ENCODE data around the gene HCN4.
A peak's percentile ranks its signal among the peaks of the same experiment; 100 is the strongest.
"Not testable (repeated sequence)": the region's sequence is repeated elsewhere in the genome, so short reads cannot be mapped to it uniquely, and the experiment has no call there.

HCN4 gene

DNA sequence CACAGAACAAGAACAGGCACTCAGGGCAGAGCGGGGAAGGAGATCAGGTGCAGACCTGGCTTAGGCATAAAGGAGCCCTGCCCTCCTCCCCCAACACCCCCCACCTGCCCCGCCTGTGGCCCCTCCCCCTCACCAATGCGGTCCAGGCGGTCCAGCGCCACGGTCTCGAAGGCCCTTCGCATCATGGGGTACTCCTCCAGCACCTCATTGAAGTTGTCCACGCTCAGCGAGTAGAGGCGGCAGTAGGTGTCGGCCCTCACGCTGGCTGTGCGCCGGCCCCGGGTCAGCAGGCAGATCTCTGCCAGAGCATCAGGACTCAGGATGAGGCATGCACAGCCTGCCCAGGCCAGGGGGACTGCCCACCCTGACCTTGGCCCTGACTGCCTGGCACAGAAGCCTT lies 44.8 kb downstream of the HCN4 start:
- DNase-seq: no peak

DNA sequence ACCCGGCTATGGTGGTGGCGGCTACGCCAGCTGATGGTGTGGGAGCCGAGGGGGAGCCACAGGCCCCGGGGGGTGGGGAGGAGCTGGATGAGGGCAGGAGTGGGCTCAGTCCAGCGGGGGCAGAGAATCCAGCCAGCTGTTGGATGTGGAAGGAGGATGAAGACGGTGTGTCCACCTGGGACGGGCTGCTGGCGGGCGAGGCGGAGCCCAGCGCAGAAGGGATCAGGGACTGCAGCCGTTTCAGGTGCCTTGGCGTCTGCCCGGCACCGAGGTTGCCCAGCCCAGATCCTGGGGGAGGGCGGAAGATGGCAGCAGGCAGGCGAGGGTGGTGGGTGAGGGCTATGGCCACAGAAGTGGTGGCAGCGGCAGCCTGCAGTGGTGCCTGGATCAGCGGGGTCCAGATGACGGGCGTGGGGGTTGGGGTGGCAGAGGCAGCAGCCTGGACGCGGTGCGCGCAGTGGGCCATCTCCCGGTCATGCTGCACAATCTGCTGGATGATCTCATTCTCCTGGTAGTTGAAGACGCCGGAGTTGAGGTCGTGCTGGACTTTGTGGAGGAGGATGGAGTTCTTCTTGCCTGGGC lies 45.3 kb downstream of the HCN4 start:
- no peak for DNase-seq

DNA sequence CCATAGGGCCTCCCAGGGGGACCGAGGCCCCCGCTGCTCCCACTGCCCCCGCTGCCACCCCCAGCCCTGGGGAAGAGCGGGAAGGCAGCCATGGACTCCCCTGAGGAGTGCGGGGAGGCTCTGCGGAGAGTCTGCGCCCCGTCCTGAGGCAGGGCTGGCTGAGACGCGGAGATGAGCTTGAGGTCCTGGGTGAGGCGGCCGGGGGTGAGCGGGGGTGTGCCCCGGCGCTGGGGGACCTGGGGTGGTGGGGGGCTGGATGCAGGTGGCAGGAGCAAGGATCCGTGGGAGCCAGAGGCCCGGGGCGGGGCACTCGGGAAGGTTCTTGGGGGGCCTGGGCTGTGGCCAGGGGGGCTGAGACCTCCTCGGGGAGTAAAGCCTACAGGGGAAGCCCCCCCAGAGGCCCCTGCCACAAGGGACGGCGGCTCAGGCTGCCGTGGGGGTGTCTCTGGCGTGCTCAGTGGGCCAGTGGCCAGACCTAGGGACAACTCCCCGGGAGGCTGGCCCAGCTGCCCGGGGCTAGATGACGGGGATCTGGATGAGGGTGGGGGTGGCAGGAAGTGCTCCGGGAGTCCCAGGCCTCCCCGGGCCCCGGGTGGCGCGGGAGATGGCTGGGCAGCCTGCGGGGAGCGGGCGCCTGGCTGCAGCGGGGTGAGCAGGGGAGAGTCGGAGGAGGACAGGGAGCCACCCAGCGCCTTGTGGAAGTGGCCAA lies 45.9 kb downstream of the HCN4 start:
- DNase-seq: no peak

DNA sequence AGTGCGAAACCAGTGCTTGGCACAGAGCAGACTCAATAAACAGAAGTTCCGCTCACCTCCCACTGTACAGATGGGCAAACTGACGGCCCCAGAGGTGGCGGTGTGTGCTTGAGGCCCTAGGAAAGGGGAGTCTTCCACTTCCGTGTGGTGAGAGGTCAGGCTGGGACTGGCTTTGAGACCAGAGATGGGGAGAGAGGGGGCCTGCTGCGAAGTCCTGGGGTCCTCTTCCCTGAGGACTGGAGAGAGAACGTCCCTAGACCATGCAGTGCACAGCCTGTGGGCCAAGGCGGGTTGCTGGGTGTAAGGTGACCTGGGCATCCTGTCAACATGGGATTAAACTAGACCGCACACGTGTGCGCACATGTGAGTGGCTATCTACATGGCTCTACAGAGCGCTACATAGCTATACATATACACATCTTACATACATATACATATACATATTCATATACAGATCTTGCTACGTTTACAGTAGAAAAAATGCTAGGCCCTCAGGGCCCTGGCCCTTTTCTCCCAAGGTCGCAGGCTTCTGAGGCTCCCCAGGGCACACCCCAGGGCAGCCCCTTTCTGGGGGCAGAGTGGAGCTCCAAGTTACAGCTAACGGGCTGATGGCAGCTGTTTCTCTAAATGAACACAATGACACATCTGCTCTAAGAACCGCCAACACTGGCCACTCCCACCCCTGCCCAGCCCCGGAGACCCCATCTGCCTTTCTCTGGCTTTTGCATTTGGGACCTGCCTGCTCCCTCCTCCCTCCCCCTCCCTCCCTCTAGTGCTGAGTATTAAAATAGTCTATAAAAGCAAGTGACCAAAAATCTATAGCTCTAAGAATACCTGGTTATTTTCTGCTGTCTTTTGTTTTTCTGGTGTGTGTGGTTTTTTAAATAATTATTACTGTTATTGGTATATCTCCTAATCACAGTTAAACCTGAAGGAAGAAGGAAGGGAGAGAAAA lies 47.0 kb downstream of the HCN4 start:
- DNase-seq: peak; percentile 85

DNA sequence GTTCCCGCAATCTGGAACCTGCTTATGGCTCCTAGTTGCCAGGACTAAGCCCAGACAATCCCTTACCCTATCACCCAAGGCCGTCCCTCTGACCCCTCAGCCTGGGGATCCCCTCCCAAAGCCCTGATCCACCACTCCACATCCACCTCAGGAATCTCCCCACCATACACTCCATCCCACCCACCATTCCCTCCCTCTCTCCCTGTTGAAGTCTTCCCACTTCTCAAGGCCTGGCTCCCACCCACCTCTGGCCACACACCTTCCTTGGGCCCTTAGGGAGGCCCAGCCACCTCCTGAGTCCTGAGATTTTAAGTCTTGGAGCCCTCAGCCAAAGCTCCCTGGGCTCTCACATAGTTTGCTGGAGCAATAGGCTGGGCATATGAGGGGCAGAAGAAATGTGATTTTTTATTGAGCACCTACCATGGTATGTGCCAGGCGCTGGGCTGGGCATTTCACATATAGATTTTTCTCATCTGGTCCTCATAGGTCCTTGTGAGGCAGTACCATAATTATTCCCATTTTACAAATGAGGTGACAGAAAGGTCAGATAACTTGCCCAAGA lies 48.1 kb downstream of the HCN4 start:
- DNase-seq: no peak

DNA sequence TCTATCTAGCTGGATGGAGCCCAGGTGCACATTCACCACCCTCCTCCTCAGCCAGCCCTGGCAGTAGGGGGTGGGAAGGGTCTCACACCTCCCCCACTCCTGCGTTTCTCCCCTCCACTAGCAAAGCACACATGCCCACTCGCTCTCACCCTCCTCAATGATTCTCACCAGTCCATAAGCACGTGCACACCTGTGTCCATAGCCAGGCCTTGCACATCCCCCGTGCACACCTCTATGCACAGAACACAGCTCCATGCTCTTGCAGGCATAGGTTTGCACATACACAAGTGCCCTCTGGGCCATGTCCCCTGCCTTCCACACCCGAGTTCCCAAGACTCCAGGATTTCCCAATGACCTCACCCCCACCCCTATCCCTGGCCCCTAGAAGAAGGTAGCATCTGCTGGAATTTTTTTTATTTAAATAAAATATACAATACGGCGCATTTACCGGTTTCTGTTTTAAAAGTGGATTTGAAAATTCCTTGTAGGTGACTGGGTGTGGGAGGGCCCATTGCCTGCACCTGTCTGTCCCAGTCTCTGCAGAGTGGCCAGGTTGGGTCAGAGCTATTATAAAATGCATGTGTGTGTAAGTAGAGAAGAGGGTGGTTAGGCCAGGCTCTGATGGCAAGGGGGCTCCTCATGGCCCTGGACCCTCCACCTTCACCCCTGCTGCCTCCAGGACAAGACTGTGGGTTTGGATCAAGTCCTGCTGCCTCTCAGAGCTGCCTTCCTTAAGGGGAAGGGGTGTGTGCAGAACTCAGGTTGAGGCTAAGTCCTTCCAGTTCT lies 49.1 kb downstream of the HCN4 start:
- DNase-seq: no peak

DNA sequence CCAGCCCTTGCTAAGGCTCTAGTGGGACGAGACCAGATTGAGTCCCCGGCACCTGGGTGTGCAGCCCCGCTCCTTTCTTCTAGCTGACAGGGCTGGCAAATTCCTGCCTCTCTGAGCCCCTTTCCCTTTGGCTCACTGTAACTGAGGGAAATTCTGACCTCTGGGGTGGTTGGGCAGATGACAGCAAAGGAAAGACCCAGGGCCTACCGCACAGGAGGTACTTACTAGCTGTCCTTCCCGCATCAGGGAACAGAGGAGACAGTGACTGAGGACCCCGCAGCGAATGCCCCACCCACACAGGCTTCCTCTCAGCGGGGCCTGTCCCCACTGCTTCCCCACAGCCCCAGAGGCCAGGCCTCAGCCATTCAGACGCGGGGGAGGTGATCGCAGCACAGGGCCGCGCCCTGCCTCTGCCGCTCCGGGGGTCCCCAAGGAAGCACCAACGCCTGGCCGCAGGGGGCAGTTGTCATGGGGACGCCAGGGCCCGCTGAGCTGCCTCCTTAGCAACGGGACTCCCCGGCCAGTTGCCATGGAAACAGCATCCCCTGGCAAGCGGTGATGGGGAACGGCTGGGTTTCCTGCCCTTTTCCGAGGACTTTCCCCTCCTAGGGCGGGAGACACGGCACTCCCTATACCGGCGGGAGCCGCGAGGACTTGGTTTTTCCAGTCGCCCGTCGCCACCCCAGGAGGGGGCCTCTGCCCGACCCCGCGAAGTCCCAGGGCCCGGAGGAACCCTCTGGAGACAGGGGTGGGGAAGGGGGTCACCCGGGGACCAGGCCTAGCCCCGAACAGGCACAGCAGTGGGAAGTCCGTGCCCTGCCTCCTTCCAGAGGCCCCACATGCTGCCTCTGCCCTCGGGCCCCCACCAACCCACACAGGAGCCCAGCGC lies 50.1 kb downstream of the HCN4 start:
- DNase-seq: no peak

DNA sequence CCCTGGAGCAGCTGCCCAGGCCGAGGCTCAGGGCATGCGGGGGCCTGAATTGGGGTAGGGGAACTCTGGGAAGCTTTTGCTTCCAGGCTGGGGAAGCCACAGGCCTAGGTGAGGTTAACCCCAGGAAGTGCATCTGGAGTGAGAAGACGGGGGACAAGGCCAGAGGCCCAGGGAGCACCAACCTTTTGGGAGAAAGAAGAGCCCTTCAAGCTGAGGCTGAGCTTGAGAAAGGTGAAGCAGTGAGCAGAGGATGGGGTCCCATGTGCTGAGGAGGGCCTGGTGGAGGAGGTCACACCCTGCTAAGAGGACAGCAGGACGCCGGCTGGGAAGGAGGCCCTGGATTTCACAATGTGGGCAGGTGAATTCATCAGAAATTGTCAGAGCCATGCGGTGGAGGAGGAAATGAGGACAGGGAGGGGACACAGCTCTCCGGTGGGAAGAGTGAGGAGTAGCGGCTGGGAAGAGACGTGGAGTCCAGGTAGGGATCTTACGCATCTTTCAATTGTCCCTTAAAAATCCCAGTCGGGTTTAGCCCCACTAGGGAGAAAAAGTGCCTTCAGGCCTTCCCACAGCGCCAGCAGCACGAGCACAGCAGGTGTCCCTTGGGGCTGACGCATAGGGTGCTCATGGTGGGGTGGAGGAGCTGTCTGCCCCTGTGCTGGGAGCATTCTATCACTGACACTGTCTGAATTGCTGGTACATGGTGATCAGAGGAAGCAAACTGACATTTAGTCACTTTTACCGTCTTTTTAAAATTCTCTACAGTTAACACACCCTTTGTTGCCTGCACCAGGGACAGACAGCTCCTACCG lies 50.9 kb downstream of the HCN4 start:
- DNase-seq: no peak

DNA sequence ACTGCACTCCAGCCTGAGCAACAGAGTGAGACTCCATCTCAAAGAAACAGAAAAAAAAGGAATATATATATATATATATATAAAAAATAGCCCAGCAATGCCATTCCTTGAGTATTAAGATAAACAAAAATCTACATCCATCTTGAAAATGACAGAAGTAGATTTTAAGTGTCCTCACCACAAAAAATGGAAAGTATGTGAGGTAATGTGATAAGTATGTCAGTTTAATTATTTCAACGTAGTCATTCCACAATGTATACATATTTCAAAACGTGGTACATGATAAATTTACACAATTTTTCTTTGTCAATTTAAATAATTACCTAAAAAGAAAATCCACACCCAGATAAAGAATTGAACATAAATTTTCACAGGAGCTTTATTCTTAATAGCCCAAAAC lies 54.9 kb downstream of the HCN4 start:
- DNase-seq: no peak

DNA sequence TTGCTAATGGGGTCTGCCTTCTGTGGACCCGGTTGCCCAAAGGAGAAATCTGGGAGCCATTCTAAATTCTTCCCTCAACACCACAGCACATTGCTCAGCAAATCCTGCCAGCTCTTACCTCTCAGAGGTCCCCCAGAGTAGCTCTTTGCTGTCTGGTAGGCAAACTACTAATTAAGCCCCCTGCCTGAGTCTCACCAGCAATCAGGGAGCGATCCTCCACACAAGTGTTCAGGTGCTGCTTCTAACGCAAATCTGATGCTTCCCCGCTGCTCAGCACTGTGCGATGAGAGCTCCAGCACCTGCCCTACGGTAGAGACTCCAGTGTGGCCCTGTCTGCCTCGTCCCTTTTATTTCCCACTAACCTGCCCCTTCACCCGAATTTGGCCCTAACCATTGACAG lies 60.5 kb downstream of the HCN4 start:
- DNase-seq: no peak

DNA sequence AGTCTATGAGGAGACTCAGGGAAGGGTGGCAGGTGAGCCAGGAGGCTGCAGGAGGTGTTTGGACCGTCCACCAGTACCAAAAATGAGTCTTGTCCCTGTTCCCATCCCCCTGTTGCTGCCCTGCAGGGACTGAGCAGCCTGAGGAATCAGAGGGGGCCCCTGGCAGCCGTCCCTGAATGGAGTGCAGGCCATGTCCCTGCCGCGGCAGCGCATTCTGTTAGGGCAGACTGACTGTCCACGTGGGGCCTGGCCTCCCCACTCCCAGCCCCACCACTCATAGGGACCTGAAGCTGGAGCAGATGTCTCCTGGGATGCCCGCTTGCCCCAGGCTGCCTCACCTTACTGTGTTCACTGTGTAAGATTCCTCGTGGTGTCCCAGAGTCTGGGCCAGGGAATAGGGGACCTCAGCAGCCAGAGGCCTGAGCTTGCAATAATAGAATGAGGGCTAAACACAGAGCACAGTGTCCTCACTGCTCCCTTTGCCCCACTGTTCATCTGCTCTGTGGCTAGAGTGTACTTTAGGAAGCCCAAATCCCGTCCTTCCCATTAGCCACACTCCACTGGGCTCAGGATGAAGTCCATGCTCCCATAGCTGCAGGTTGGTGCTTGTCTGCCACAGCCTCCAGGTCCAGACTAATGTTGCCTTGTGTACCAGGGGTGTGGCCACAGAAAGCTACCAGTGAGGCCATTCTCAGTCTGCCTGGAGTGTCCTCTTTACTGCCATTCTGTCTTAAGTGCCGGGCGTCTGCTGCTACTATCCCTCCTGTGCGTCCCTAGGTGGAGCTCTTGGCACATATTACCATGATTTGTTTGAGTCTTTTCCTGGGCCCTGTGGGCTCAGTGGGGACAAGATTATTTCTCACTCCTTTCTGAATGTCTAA lies 63.2 kb downstream of the HCN4 start:
- DNase-seq: peak; percentile 77

DNA sequence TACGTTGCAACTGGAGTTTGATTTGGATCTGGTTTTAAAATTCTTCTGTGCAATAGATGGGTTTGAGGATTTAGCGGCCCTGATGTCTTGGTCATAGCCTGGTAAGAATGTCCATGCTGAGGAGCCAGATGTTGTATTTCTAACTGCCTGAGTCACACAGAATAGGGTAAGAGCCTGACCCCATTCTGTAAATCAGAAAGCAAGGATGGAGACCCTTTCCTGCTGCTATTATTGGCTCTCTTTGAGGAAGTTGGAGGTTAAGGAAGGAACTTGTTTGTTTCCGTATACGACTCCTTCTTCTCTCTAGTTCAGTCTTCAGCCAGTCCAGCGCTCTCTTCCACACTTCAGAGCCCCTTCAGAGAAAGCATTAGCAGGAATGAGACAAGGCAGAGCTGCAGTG lies 65.1 kb downstream of the HCN4 start:
- DNase-seq: no peak

DNA sequence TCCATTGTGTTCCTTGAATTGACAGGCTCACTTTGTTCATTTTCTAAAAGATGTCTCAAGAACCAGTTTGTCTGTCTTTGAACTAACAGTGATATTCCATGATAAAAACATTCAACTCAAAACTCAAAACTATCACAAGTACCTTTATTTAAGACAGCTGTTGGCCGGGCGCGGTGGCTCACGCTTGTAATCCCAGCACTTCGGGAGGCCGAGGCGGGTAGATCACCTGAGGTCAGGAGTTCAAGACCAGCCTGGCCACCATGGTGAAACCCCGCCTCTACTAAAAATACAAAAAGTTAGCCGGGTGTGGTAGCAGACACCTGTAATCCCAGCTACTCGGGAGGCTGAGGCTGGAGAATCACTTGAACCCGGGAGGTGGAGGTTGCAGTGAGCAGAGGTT lies 68.5 kb downstream of the HCN4 start:
- not testable (repeated sequence) for DNase-seq

DNA sequence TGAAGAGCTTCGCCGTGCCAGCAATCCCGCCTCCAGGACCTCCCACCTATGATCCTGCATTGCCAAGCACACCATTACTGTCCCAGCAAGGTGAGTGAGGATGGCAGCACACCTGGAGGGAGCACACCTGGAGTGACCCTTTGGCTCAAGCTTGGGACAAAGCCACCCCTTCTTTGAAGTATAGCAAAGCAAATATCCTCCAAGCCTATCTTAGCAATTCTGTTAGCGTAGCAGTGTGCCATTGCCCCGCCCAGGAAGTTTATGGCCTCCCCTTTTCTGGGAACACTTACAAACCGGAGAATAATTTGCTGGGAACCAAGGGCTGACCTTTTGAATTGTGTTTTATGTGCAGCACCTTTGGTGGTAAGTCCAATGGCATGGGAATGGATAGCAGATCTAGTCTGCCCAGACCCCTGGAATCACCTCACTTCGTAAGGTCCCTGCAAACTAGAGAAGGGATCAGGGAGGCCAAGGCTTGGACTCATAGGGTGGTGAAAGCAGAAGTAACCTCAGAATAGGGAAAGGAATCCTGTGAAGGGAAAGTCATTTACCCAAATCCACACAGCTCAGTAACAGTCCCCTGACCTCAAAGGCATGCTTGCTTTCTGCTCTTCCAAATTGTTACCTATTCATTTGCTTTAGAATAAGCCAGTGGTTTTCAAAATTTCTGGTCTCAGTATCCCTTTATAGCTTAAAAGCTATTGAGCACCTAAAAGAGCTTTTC lies 70.1 kb downstream of the HCN4 start:
- DNase-seq: no peak

DNA sequence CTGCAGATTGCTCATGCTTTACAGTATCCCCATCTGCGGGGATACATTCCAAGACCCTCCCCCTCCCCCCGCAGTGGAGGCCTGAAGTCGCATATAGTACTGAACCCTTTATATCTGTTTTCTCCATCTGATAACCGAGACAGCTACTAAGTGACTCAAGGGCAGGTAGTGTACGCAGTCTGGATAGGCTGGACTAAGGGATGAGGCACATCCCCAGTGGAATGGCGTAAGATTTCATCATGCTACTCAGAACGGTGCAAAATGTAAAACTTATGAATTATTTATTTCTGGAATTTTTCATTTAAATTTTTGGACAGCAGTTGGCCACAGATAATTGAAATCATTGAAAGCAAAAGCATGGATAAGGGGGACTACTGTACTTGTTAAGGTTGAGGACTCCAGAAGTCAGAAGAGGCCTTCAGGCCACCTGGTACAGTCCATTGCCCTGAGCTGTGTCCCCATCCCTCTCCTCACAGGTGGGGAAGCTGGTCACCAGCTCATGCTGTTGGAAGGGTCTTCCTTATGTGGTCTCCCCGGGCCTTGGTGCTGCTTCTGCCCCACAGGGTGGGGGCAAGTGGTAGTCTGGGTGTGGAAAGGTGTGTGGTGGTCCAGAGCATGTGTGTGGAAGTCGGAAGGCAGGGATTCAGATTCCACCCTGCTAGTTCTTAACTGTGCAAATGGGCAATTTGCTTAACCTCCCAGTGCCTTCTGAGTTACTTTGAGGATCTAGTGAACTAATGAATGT lies 72.0 kb downstream of the HCN4 start:
- no peak for DNase-seq

DNA sequence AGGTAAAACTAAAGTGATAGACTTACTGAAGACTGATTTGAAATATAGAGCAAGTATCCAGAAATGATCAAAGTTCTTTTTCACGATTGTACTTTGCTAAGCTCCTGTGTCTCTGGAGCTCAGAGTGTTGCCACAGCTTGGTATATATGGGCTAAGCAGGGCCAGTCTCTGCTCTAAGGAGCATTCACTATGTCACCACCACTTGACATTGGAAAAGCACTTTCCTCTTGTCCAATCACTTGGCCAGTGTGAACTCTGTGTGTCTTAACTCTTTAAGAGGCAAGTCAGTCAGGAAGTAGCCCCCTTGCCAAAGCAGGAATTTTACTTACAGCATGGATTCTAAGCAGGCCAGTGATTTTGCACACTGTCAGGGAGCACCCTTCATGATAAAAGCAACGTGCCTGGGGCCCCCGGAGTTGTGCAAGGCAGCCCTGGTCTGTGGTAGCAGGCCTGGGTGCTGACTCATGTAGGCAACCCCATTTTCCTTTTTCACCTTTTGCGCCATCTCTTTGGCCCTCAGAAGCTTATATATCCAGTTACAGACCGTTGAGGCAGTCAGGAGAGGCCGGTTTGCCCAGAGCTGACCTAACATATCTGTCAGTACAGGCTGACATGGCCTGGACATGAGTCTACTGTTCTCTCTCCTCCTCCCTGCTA lies 73.0 kb downstream of the HCN4 start:
- DNase-seq: no peak

DNA sequence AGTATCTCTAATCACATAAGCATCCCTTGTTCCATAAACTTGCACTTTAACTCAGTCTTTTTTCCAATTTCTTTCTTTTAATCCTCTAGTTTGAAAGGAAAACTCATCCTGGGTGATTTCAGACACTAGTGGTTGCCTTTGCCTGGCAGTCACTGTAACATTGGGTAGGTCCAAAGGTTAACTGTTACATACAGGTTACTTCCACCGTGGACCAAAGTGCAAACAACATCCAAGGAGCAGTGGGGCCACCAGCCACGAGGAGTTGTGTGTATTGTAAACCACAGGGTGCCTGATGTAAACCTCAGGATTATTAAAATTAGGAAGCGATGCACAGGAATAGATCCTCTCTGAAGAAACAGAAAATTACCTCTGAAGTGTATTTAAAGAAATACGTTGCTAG lies 75.0 kb downstream of the HCN4 start:
- no peak for DNase-seq

DNA sequence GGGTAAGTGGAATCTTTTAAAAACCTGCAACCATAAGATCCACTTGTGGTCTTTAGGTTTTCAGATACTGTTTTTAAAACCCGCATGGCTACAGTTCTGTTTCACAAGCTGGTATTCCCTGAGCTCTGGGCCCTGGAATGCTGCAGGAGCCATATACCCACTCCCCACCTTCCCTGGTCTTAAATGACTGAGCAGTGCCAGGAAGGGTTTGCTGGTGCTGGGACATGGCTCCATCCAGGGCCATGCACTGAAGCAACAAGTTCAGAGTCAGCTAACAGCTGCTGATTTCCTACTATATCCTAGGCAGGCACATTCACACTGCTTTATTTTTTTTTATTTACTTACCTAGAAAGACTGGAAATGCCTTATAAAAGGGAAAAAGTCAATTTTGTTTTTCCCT lies 77.3 kb downstream of the HCN4 start:
- DNase-seq: no peak

Data from NCI-H1694 treated with DMSO at 0.1 percent for 48 hours (cell line).